Central memory CD8-positive, alpha-beta T cell (primary cell): ENCODE data around the gene IFIT1B.
"Not testable (repeated sequence)": the region's sequence is repeated elsewhere in the genome, so short reads cannot be mapped to it uniquely, and the experiment has no call there.

ENCODE experiments used
- ATAC-seq: fragments of 150-1000 bp; cut with Tn5 transposase; replicated peaks from 2 replicates; pipeline ENCODE4 v1.10.0; 2022; ENCODE audit warnings: mild to moderate bottlenecking, moderate FRiP score, moderate number of reproducible peaks; ENCODE audit not compliant: poor library complexity, severe bottlenecking; ENCODE audit errors: extremely low read depth
- DNase-seq, 2 donors: peaks; one replicate each; pipeline ENCODE4 v3.0.0; 2021; ENCODE audit warnings: low spot score in 2 of 2
- H3K27ac Mint-ChIP-seq: one replicate; pipeline ENCODE4 v1.8.0; 2022; ENCODE audit warnings: low read depth, mild to moderate bottlenecking, moderate library complexity, mixed read lengths
- H3K27me3 Mint-ChIP-seq: one replicate; pipeline ENCODE4 v1.8.0; 2022; ENCODE audit warnings: mixed read lengths
- H3K36me3 Mint-ChIP-seq: one replicate; pipeline ENCODE4 v1.8.0; 2022; ENCODE audit warnings: mild to moderate bottlenecking, moderate library complexity, mixed read lengths; ENCODE audit not compliant: insufficient read depth
- H3K4me1 Mint-ChIP-seq: one replicate; pipeline ENCODE4 v1.8.0; 2022; ENCODE audit warnings: mixed read lengths
- H3K4me3 Mint-ChIP-seq: one replicate; pipeline ENCODE4 v1.8.0; 2022; ENCODE audit warnings: mild to moderate bottlenecking, moderate library complexity, mixed read lengths
- H3K9me3 Mint-ChIP-seq: one replicate; pipeline ENCODE4 v1.8.0; 2022; ENCODE audit warnings: mixed read lengths

IFIT1B gene

GRCh38 chr10:89371987-89372386, 5.9 kb upstream of the IFIT1B start:
- peaks cover 18% of the 10 kb centered on the region for H3K27me3 Mint-ChIP-seq
- H3K36me3 Mint-ChIP-seq: no peaks in the 10 kb centered on the region
- H3K9me3 Mint-ChIP-seq: no peaks in the 10 kb centered on the region
- ATAC-seq (no peak), DNase-seq (no peak)
- H3K4me3 Mint-ChIP-seq: no peak overlapping the region
- H3K27ac Mint-ChIP-seq: no peak overlapping the region
- peaks cover 25% of the 10 kb centered on the region for H3K4me1 Mint-ChIP-seq

GRCh38 chr10:89373916-89374711, 3.7 kb upstream of the IFIT1B start:
- ATAC-seq (no peak), DNase-seq (no peak)
- H3K4me1 Mint-ChIP-seq: peaks cover 6% of the 10 kb centered on the region
- no peaks in the 10 kb centered on the region for H3K9me3 Mint-ChIP-seq
- H3K27me3 Mint-ChIP-seq: peaks cover 18% of the 10 kb centered on the region
- H3K4me3 Mint-ChIP-seq: no peak overlapping the region
- no peaks in the 10 kb centered on the region for H3K36me3 Mint-ChIP-seq
- H3K27ac Mint-ChIP-seq: no peak overlapping the region

GRCh38 chr10:89374713-89375141, 3.1 kb upstream of the IFIT1B start:
- ATAC-seq: no peak
- Mint-ChIP-seq H3K36me3 (no peaks in the 10 kb centered on the region), H3K4me1 (no peaks in the 10 kb centered on the region), H3K9me3 (no peaks in the 10 kb centered on the region), H3K27me3 (peaks cover 18% of the 10 kb centered on the region), H3K27ac (no peak overlapping the region), H3K4me3 (no peak overlapping the region)
- DNase-seq: no peak

- no peak for DNase-seq
- no peaks in the 10 kb centered on the region for H3K27me3 Mint-ChIP-seq
- H3K36me3 Mint-ChIP-seq: no peaks in the 10 kb centered on the region
- H3K4me1 Mint-ChIP-seq: no peaks in the 10 kb centered on the region
- no peaks in the 10 kb centered on the region for H3K9me3 Mint-ChIP-seq
- no peak overlapping the region for H3K4me3 Mint-ChIP-seq
- ATAC-seq: no peak
- no peak overlapping the region for H3K27ac Mint-ChIP-seq
Observed at GRCh38 chr10:89379103-89379502, 1.2 kb downstream of the IFIT1B start.

- no peak for DNase-seq
- Mint-ChIP-seq H3K4me1 (no peaks in the 10 kb centered on the region), H3K27me3 (no peaks in the 10 kb centered on the region), H3K4me3 (no peak overlapping the region), H3K9me3 (no peaks in the 10 kb centered on the region), H3K27ac (no peak overlapping the region), H3K36me3 (no peaks in the 10 kb centered on the region)
- no peak for ATAC-seq
Observed at GRCh38 chr10:89382757-89383156, 4.9 kb downstream of the IFIT1B start.

GRCh38 chr10:89384474-89385340, 6.9 kb downstream of the IFIT1B start:
- Mint-ChIP-seq H3K4me3 (no peak overlapping the region), H3K9me3 (no peaks in the 10 kb centered on the region), H3K4me1 (no peaks in the 10 kb centered on the region), H3K36me3 (no peaks in the 10 kb centered on the region), H3K27ac (no peak overlapping the region), H3K27me3 (no peaks in the 10 kb centered on the region)
- DNase-seq (no peak), ATAC-seq (no peak)

- Mint-ChIP-seq H3K9me3 (no peaks in the 10 kb centered on the region), H3K4me1 (peaks cover 10% of the 10 kb centered on the region), H3K4me3 (no peak overlapping the region), H3K27ac (no peak overlapping the region), H3K27me3 (no peaks in the 10 kb centered on the region), H3K36me3 (peaks cover 4% of the 10 kb centered on the region)
- no peak for DNase-seq
- no peak for ATAC-seq
Observed at GRCh38 chr10:89388806-89389205, 10.9 kb downstream of the IFIT1B start.

- Mint-ChIP-seq H3K4me1 (peaks cover 10% of the 10 kb centered on the region), H3K36me3 (peaks cover 4% of the 10 kb centered on the region)
- ATAC-seq: no peak
Observed at GRCh38 chr10:89389254-89389653, 11.4 kb downstream of the IFIT1B start.

GRCh38 chr10:89390476-89391225, 12.8 kb downstream of the IFIT1B start:
- no peak overlapping the region for H3K27ac Mint-ChIP-seq
- H3K9me3 Mint-ChIP-seq: no peaks in the 10 kb centered on the region
- peaks cover 4% of the 10 kb centered on the region for H3K36me3 Mint-ChIP-seq
- DNase-seq: no peak
- no peak for ATAC-seq
- H3K27me3 Mint-ChIP-seq: no peaks in the 10 kb centered on the region
- H3K4me3 Mint-ChIP-seq: no peak overlapping the region
- peaks cover 16% of the 10 kb centered on the region for H3K4me1 Mint-ChIP-seq

More at GRCh38 chr10:89389254-89389653, 11.4 kb downstream of the IFIT1B start:
- Mint-ChIP-seq H3K9me3 (no peaks in the 10 kb centered on the region), H3K27ac (no peak overlapping the region), H3K4me3 (no peak overlapping the region), H3K27me3 (no peaks in the 10 kb centered on the region)
- no peak for DNase-seq

- H3K9me3 Mint-ChIP-seq, ATAC-seq, DNase-seq, H3K4me3 Mint-ChIP-seq, H3K27me3 Mint-ChIP-seq, H3K36me3 Mint-ChIP-seq: not testable (repeated sequence)
- H3K4me1 Mint-ChIP-seq: peaks cover 16% of the 10 kb centered on the region
- peak overlapping the region; percentile 87 for H3K27ac Mint-ChIP-seq
Observed at GRCh38 chr10:89391226-89391576, 13.3 kb downstream of the IFIT1B start.

- Mint-ChIP-seq H3K27ac (peak within 1 kb of the TSS; percentile 87), H3K9me3 (no peaks in the 10 kb centered on the region), H3K27me3 (no peaks in the 10 kb centered on the region), H3K36me3 (peaks cover 4% of the 10 kb centered on the region), H3K4me1 (peaks cover 16% of the 10 kb centered on the region), H3K4me3 (peak within 1 kb of the TSS; percentile 85)
- peak; percentile 95 for ATAC-seq
- DNase-seq: peak in 1 of 2 donors; percentile 28
Observed at GRCh38 chr10:89391907-89392756, 14.3 kb downstream of the IFIT1B start, which contains the start of gene IFIT1. Gene IFIT1, plus strand, starts transcription at chr10:89392623. Its CDS starts 90 bp downstream, at chr10:89392713.

- peaks cover 16% of the 10 kb centered on the region for H3K4me1 Mint-ChIP-seq
- H3K36me3 Mint-ChIP-seq: peaks cover 4% of the 10 kb centered on the region
- no peaks in the 10 kb centered on the region for H3K9me3 Mint-ChIP-seq
- H3K4me3 Mint-ChIP-seq: peak overlapping the region; percentile 85
- no peaks in the 10 kb centered on the region for H3K27me3 Mint-ChIP-seq
- peak overlapping the region; percentile 87 for H3K27ac Mint-ChIP-seq
- no peak for DNase-seq
- ATAC-seq: no peak
Observed at GRCh38 chr10:89392974-89393373, 15.1 kb downstream of the IFIT1B start.
